Vagina (tissue), 2 donors: ENCODE results near the gene PLK3.

Experiments used
- CTCF ChIP-seq, 3 experiments: fragments of 450-650 bp in 2 of 3; fragments of 200-600 bp in 1 of 3; sonication (generic) in 1 of 3; IDR thresholded peaks; one replicate each; pipeline ENCODE4 v1.5.1; 2017 to 2019; ENCODE audit warnings: antibody characterized with exemption in 3 of 3, mild to moderate bottlenecking in 2 of 3, moderate library complexity in 2 of 3
- POLR2A ChIP-seq, 2 donors: fragments of 450-650 bp; IDR thresholded peaks; one replicate each; pipeline ENCODE4 v1.6.1; 2017; ENCODE audit warnings: antibody characterized with exemption in 2 of 2, mild to moderate bottlenecking in 2 of 2, moderate library complexity in 2 of 2
- POLR2AphosphoS5 ChIP-seq, 2 donors: sonication (generic); formaldehyde crosslinking; IDR thresholded peaks; one replicate each; pipeline ENCODE4 v1.9.0; 2017; ENCODE audit warnings: antibody characterized with exemption in 2 of 2, mild to moderate bottlenecking in 2 of 2, low read depth in 1 of 2; ENCODE audit not compliant: insufficient read depth in 1 of 2

DNA sequence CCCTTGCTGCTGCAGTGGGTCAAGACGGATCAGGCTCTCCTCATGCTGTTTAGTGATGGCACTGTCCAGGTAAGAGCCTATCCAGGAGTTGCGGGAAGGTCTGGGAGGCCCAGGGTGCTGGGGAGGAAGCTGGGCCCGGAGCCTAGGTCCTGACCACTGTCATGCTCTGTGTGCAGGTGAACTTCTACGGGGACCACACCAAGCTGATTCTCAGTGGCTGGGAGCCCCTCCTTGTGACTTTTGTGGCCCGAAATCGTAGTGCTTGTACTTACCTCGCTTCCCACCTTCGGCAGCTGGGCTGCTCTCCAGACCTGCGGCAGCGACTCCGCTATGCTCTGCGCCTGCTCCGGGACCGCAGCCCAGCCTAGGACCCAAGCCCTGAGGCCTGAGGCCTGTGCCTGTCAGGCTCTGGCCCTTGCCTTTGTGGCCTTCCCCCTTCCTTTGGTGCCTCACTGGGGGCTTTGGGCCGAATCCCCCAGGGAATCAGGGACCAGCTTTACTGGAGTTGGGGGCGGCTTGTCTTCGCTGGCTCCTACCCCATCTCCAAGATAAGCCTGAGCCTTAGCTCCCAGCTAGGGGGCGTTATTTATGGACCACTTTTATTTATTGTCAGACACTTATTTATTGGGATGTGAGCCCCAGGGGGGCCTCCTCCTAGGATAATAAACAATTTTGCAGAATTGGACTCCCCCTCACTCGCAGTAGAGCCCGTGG, 5.3 kb downstream of the PLK3 start:
- no peak for TF ChIP-seq CTCF (IDR thresholded peaks at IDR 0.05)
- TF ChIP-seq POLR2A (IDR thresholded peaks at IDR 0.05): no peak
- no peak for TF ChIP-seq POLR2AphosphoS5 (IDR thresholded peaks at IDR 0.05; ENCODE audit: insufficient read depth in 1 of 2, low read depth in 1 of 2)
